Fibroblast of upper back skin (primary cell): ENCODE measurements around the gene DDRGK1.
"Not testable (repeated sequence)": the region's sequence is repeated elsewhere in the genome, so short reads cannot be mapped to it uniquely, and the experiment has no call there.

Experiments
- DNase-seq: peaks from one replicate; pipeline ENCODE4 v3.0.0-alpha.2; 2013

Gene DDRGK1

DNA sequence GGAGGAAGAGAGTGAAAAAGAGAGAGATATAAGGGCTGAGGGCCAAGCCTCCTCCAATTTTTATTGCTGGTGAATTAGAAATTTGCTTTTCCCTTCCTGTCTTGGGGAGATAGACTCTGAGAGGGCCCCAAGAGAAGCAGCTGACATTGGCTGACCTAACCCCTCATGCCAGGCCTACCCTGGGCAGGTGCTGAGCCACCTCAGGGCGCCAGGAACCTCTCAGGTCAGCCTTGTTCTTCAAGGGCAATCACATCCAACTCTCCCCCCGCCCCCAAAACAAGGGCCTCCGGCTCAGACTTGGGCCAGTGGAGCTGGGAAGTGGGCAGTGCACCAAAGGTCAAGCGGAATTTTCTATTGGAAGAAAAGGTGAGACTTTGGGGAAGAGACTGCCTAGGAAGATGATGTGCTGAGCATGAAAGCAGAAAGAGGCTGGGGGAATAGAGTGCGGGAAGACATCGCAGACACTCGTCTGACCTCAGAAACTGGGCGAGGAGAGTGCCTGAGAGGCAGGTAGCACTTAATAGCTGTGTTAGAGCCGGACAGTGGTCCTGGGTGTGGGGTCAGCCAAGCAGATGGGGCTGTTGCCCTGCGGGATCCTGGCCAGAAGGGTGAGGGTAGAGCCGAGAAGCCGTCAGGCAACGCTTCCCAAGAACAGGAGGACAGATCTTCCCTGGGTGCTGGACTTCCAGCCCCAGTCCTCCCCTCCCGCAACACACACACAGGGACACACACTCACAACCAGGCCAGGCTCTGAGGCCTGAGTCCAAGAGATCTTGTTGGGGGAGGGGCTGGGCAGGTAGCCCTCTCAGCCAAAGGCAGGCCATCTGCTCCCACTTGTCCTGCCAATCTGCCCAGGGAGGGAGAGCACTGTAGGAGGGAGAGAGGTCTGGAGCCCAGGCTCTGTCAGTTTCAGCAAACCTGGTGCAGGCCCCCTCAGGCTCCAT, 41.1 kb downstream of the DDRGK1 start:
- DNase-seq, result no peak

- DNase-seq, result no peak
Measured at GRCh38 chr20:3162080-3162611, 42.3 kb downstream of the DDRGK1 start.

DNA sequence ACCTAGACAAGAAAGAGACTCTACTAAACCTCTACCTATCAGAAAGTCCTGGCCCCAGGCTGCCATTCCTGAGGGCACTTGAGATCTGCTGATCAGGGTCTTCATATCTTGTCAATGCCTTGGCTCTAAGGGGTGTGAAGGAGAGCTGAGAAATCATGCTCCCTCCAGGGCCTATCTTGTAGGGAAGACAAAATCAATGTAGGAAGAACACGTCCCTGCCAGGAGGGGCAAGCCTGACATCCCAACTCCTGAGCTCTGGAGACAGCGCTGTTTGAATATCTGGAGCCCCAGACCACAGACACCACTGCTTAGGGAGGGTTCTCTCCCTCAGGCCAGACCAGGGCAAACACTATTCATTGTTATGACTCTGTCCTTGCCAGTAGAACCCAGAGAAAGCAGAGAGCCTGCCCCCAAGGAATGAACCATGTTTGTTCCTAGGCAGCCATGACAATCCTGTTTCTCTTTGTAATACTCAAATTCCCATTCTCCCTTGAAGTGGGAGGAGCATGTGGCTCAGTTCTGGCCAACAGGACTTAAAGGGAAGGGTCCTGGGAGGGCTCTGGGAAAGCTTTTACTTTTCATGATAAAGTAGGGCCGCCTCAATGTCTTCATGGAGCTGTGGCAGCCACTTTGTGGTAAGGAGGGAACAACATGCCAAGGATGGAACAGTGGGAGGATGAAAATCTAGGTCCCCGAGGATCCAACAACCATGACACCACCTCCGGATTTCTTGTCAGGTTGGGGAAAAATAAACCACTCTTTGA, 43.0 kb downstream of the DDRGK1 start:
- no peak for DNase-seq

DNA sequence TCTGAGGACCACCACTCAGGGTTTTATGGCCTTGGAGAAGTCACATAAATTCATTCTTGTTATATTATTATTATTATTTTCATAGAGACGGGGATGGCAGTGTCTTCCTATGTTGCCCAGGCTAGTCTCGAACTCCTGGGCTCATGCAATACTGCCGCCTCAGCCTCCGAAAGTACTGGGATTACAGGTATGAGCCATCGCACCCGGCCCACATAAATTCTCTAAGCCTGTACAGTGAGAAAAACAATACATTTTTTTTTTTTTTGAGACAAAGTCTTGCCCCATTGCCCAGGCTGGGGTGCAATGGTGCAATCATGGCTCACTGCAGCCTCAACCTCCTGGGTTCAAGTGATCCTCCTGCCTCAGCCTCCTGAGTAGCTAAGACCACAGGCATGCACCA, 44.1 kb downstream of the DDRGK1 start:
- no peak for DNase-seq

DNA sequence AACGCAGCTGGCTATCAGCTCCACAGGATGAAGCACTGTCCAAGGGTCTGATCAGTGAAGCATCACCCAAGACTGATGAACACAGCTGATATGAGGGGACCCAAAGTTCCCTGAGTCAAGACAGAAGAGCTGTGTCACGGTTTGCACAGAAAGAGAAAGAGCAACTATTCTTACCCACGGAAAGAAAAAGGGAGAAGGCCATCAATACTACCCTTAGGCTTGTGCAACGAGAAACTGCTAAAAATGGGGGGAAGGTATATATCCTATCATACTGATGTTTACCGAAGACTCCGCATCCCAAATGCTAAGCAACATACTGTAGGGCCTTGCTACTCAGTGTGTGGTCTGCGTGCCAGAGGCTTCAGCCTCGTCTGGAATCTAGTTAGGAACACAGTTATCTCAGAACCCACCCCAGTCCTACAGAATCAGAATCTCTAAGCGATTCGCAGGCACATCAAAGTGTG, 45.5 kb downstream of the DDRGK1 start:
- peak; percentile 15 for DNase-seq

GRCh38 chr20:3157817-3158216, 46.7 kb downstream of the DDRGK1 start:
- DNase-seq, result no peak

GRCh38 chr20:3156811-3157619, 47.5 kb downstream of the DDRGK1 start:
- no peak for DNase-seq

GRCh38 chr20:3152057-3152644, 52.3 kb downstream of the DDRGK1 start:
- not testable (repeated sequence) for DNase-seq

GRCh38 chr20:3150908-3151307, 53.6 kb downstream of the DDRGK1 start:
- DNase-seq, result no peak

- DNase-seq, result no peak
Measured at GRCh38 chr20:3146732-3147341, 57.6 kb downstream of the DDRGK1 start.

DNA sequence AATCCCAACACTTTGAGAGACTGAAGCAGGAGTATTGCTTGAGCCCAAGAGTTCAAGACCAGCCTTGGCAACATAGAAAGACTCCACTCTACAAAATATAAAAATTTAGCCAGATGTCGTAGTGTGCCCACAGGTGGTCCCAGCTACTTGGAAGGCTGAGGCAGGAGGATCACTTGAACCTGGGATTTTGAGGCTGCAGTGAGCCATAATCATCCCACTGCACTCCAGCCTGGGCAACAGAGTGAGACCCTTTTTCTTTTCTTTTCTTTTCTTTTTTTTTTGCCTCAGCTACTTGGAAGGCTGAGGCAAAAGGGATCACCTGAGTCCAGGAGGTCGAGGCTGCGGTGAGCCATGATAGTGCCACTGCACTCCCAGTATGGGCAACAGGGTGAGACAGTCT, 62.7 kb downstream of the DDRGK1 start:
- no peak for DNase-seq
